A673 (cell line): ENCODE results near the gene RUSF1.

Source experiments
- EZH2 ChIP-seq: fragments of 200-600 bp; sonication (generic); IDR thresholded peaks from 2 replicates; pipeline ENCODE4 v1.6.1; 2017; ENCODE audit warnings: borderline replicate concordance, low read depth, mild to moderate bottlenecking, mixed read lengths, antibody characterized with exemption, low read length; ENCODE audit not compliant: poor library complexity, severe bottlenecking
- TF ChIP-seq, protein P1 (sequence below): fragments of 300-800, 200-600 bp; sonication (generic); conservative IDR thresholded peaks from 2 replicates; pipeline ENCODE4 v1.5.1; 2017; ENCODE audit warnings: low read depth, mild to moderate bottlenecking, antibody characterized with exemption, low read length, moderate library complexity, mixed read lengths

DNA sequence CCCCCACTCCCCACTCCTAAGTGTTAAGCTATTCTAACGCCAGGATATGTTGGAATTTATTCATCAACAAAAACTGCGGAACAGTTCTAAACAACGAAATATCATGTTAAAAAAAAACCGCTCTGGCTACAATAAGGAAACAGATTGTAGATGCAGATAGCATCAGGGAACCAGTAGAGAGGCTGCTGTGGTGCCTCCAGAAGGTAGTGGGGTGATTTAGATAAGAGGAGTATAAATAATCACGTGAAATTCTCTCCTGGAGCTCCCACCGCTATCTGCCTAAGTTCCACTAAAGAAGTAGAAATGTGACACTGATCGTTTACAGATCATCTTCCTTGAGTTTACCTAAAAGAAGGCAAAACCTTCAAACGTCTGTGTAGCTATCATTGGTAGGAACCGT is 27.5 kb upstream of the RUSF1 start:
- TF ChIP-seq, protein P1, sequence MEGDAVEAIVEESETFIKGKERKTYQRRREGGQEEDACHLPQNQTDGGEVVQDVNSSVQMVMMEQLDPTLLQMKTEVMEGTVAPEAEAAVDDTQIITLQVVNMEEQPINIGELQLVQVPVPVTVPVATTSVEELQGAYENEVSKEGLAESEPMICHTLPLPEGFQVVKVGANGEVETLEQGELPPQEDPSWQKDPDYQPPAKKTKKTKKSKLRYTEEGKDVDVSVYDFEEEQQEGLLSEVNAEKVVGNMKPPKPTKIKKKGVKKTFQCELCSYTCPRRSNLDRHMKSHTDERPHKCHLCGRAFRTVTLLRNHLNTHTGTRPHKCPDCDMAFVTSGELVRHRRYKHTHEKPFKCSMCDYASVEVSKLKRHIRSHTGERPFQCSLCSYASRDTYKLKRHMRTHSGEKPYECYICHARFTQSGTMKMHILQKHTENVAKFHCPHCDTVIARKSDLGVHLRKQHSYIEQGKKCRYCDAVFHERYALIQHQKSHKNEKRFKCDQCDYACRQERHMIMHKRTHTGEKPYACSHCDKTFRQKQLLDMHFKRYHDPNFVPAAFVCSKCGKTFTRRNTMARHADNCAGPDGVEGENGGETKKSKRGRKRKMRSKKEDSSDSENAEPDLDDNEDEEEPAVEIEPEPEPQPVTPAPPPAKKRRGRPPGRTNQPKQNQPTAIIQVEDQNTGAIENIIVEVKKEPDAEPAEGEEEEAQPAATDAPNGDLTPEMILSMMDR = no peak
- TF ChIP-seq EZH2 = no peak
